GM19099 (cell line): Measurements from ENCODE around the gene SLC1A5.

Source experiments
- POLR2A ChIP-seq: IDR thresholded peaks from 3 replicates; pipeline ENCODE4 v1.6.1; 2011; ENCODE audit warnings: low read depth; ENCODE audit not compliant: insufficient read length; ENCODE audit errors: extremely low read depth

Gene SLC1A5

GRCh38 chr19:46788262-46788967, at the start of gene SLC1A5:
Gene SLC1A5 (minus strand): TSS chr19:46788594. CDS start chr19:46787965, 629 bp downstream.
- peak; percentile 100 for TF ChIP-seq POLR2A

GRCh38 chr19:46838160-46838559, 49.8 kb upstream of the SLC1A5 start:
- no peak for TF ChIP-seq POLR2A

GRCh38 chr19:46834984-46835383, 46.6 kb upstream of the SLC1A5 start:
- no peak for TF ChIP-seq POLR2A

GRCh38 chr19:46834121-46834520, 45.7 kb upstream of the SLC1A5 start:
- no peak for TF ChIP-seq POLR2A

- TF ChIP-seq POLR2A: no peak
Observed at GRCh38 chr19:46830864-46831263, 42.5 kb upstream of the SLC1A5 start.

- TF ChIP-seq POLR2A: no peak
Observed at GRCh38 chr19:46828484-46828883, 40.1 kb upstream of the SLC1A5 start.

GRCh38 chr19:46825731-46826055, 37.3 kb upstream of the SLC1A5 start:
- TF ChIP-seq POLR2A: no peak

- no peak for TF ChIP-seq POLR2A
Observed at GRCh38 chr19:46824890-46825730, 36.7 kb upstream of the SLC1A5 start.

- TF ChIP-seq POLR2A: no peak
Observed at GRCh38 chr19:46823049-46823448, 34.7 kb upstream of the SLC1A5 start.

GRCh38 chr19:46821512-46822409, 33.4 kb upstream of the SLC1A5 start:
- peak; percentile 41 for TF ChIP-seq POLR2A

- no peak for TF ChIP-seq POLR2A
Observed at GRCh38 chr19:46818812-46819211, 30.4 kb upstream of the SLC1A5 start.

- TF ChIP-seq POLR2A: no peak
Observed at GRCh38 chr19:46815833-46816627, 27.6 kb upstream of the SLC1A5 start.

GRCh38 chr19:46813839-46814358, 25.5 kb upstream of the SLC1A5 start:
- TF ChIP-seq POLR2A: no peak

GRCh38 chr19:46812977-46813838, 24.8 kb upstream of the SLC1A5 start:
- TF ChIP-seq POLR2A: no peak
